SK-N-SH (cell line): Measurements from ENCODE around the gene METTL1.

Experiments
- GABPA ChIP-seq: IDR thresholded peaks from 2 replicates; pipeline ENCODE4 v1.4.0; 2012; ENCODE audit warnings: low read depth, mild to moderate bottlenecking
- JUND ChIP-seq: IDR thresholded peaks from 2 replicates; pipeline ENCODE4 v1.4.0; 2012
- POLR2AphosphoS5 ChIP-seq: IDR thresholded peaks from 2 replicates; pipeline ENCODE4 v1.6.1; 2012; ENCODE audit warnings: low read depth, low read length
- SIN3A ChIP-seq: IDR thresholded peaks from 2 replicates; pipeline ENCODE4 v1.6.1; 2012; ENCODE audit warnings: low read depth, mild to moderate bottlenecking, low read length, moderate library complexity, borderline replicate concordance
- TF ChIP-seq, protein P1 (sequence below): fragments of 200-600 bp; sonication (generic); IDR thresholded peaks from 2 replicates; pipeline ENCODE4 v1.6.1; 2017; ENCODE audit warnings: antibody characterized with exemption, mild to moderate bottlenecking, moderate library complexity

DNA sequence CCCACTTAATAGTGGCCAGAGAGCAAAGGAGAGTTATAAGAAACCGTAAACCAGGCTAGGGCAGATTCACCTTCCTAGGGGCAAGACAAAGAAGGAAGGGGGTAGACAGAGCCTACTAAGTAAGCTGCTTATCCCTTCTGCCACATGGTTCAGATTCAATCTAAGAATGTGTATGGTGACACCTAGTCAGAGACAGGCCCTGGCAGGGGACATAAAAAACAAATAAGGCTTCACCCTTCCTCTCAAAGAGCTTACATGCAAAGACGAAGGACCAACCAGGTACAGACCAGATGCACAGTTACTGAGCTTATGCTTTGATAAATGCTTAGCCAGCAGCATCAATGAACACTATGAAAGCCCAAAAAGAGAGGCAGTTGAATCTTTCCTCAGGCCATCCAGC, 9.4 kb downstream of the METTL1 start:
- TF ChIP-seq, protein P1, sequence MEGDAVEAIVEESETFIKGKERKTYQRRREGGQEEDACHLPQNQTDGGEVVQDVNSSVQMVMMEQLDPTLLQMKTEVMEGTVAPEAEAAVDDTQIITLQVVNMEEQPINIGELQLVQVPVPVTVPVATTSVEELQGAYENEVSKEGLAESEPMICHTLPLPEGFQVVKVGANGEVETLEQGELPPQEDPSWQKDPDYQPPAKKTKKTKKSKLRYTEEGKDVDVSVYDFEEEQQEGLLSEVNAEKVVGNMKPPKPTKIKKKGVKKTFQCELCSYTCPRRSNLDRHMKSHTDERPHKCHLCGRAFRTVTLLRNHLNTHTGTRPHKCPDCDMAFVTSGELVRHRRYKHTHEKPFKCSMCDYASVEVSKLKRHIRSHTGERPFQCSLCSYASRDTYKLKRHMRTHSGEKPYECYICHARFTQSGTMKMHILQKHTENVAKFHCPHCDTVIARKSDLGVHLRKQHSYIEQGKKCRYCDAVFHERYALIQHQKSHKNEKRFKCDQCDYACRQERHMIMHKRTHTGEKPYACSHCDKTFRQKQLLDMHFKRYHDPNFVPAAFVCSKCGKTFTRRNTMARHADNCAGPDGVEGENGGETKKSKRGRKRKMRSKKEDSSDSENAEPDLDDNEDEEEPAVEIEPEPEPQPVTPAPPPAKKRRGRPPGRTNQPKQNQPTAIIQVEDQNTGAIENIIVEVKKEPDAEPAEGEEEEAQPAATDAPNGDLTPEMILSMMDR: no peak
- no peak for TF ChIP-seq SIN3A
- no peak for TF ChIP-seq GABPA
- no peak for TF ChIP-seq POLR2AphosphoS5
- TF ChIP-seq JUND: no peak
